Activated CD4-positive, alpha-beta T cell treated with anti-CD3 and anti-CD28 coated beads, Interleukin-2, amount 50 U/mL, for 48 hours (primary cell): Measurements from ENCODE around the gene FUT8.

ENCODE experiments used
- DNase-seq, 2 experiments: peaks; one replicate each; pipeline ENCODE4 v3.0.0-alpha.2; 2020

FUT8 gene

GRCh38 chr14:65560340-65561027 is 148.0 kb downstream of the FUT8 start:
- DNase-seq: no peak

- DNase-seq: no peak
Observed at GRCh38 chr14:65564370-65564769, 151.8 kb downstream of the FUT8 start.

GRCh38 chr14:65565948-65566347 is 153.4 kb downstream of the FUT8 start:
- no peak for DNase-seq

GRCh38 chr14:65566820-65567522 is 154.4 kb downstream of the FUT8 start:
- no peak for DNase-seq

- DNase-seq: no peak
Observed at GRCh38 chr14:65574611-65575010, 162.1 kb downstream of the FUT8 start.

GRCh38 chr14:65575389-65575788 is 162.9 kb downstream of the FUT8 start:
- DNase-seq: no peak

GRCh38 chr14:65580973-65581372 is 168.4 kb downstream of the FUT8 start:
- DNase-seq: no peak

- no peak for DNase-seq
Observed at GRCh38 chr14:65581378-65581777, 168.8 kb downstream of the FUT8 start.

GRCh38 chr14:65581799-65582198 is 169.3 kb downstream of the FUT8 start:
- DNase-seq: no peak

- no peak for DNase-seq
Observed at GRCh38 chr14:65585216-65585615, 172.7 kb downstream of the FUT8 start.

- DNase-seq: no peak
Observed at GRCh38 chr14:65588426-65589140, 176.1 kb downstream of the FUT8 start.

- no peak for DNase-seq
Observed at GRCh38 chr14:65594153-65594881, 181.8 kb downstream of the FUT8 start.

- DNase-seq: no peak
Observed at GRCh38 chr14:65594882-65595237, 182.3 kb downstream of the FUT8 start.

- DNase-seq: no peak
Observed at GRCh38 chr14:65599375-65599774, 186.8 kb downstream of the FUT8 start.

GRCh38 chr14:65600742-65601141 is 188.2 kb downstream of the FUT8 start:
- no peak for DNase-seq

GRCh38 chr14:65604535-65604934 is 192.0 kb downstream of the FUT8 start:
- DNase-seq: no peak

GRCh38 chr14:65604936-65605335 is 192.4 kb downstream of the FUT8 start:
- no peak for DNase-seq

- no peak for DNase-seq
Observed at GRCh38 chr14:65606460-65606859, 193.9 kb downstream of the FUT8 start.

- no peak for DNase-seq
Observed at GRCh38 chr14:65613131-65613650, 200.7 kb downstream of the FUT8 start.

- DNase-seq: no peak
Observed at GRCh38 chr14:65618996-65619395, 206.5 kb downstream of the FUT8 start.

GRCh38 chr14:65620195-65620594 is 207.7 kb downstream of the FUT8 start:
- DNase-seq: no peak

- no peak for DNase-seq
Observed at GRCh38 chr14:65622703-65623102, 210.2 kb downstream of the FUT8 start.

GRCh38 chr14:65623759-65624158 is 211.2 kb downstream of the FUT8 start:
- no peak for DNase-seq
